ENCODE data around the gene IL19.
A peak's percentile ranks its signal among the peaks of the same experiment; 100 is the strongest.

IL19 gene, protein sequence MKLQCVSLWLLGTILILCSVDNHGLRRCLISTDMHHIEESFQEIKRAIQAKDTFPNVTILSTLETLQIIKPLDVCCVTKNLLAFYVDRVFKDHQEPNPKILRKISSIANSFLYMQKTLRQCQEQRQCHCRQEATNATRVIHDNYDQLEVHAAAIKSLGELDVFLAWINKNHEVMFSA

GRCh38 chr1:206770531-206771337 lies at the start of gene IL19:
Gene IL19 (plus strand): TSS chr1:206770773. CDS start chr1:206836663, 65,890 bp downstream.
- no peak for DNase-seq (ENCODE audit: low read depth in 2 of 2, low spot score in 1 of 2)

DNA sequence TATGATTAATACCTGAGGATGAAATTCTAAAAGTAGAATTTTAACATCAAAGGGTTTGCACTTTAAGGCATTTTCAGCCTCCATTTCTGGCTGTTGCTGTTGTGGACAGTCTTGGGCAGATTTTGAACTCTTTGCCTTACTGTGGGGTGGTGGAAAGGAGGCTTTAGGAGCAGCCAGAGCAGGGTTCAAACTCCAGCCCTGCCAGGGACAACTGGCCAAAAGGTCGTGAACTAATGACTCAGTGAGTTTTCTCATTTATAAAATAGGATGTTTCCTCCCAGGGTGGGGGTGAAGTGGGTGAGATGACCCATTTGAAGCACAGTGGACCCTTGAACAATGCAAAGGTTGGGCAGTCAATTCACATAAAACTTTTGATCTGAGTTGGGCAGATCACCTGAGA lies 49.1 kb upstream of the IL19 start:
- DNase-seq (ENCODE audit: low read depth in 2 of 2, low spot score in 1 of 2): no peak

GRCh38 chr1:206722751-206723461 lies 47.7 kb upstream of the IL19 start:
- no peak for DNase-seq (ENCODE audit: low read depth in 2 of 2, low spot score in 1 of 2)

DNA sequence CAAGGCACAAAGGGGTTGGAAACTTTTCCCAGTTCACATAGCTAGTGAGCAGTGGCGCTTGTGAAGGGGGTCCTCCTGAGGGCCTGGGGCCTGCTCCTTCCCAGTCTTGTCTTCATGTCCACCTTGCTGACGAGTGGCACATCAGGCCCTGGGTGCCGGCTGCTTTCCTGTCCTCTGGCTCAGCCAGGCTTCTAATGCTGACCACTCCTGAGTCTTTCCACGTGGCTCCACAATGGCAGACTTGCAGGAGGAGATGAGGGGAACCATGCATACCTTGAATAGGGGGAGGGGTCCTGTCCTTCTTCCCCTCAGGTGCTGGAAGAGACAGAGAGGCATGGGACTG lies 47.1 kb upstream of the IL19 start:
- DNase-seq (ENCODE audit: low read depth in 2 of 2, low spot score in 1 of 2): no peak

DNA sequence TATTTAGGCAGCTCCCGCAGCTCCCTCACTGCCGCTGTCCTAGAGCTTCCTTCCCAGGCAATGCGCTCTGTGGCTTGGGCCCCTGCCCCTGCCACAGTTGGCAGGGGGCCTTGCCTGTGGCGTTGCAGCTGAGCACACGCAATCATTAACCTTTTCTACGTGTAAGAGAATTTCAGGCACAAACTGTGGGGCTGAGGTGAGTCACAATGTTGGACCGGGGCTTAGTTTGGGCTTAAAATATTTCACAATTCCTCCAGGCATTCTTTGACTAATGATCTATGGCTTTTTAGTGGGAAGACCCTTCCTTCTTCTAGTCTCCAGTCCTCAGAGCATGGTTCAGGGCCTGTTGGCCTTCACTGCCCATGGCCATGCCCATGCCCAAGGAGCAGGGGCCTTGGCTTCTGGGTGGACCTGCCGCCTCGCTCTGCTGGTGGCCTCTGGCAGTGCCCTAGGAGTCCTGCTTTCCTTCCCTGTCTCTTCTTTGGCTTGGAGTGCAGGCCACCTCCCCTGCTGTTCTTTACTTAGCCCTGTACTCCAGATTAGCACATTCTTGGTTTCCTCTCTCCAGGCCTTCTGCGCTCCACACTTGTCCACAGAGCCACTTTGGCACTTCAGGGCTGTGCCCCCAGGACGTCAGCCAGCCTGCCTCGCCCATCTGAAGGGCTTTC lies 46.6 kb upstream of the IL19 start:
- DNase-seq (ENCODE audit: low read depth in 2 of 2, low spot score in 1 of 2): no peak

DNA sequence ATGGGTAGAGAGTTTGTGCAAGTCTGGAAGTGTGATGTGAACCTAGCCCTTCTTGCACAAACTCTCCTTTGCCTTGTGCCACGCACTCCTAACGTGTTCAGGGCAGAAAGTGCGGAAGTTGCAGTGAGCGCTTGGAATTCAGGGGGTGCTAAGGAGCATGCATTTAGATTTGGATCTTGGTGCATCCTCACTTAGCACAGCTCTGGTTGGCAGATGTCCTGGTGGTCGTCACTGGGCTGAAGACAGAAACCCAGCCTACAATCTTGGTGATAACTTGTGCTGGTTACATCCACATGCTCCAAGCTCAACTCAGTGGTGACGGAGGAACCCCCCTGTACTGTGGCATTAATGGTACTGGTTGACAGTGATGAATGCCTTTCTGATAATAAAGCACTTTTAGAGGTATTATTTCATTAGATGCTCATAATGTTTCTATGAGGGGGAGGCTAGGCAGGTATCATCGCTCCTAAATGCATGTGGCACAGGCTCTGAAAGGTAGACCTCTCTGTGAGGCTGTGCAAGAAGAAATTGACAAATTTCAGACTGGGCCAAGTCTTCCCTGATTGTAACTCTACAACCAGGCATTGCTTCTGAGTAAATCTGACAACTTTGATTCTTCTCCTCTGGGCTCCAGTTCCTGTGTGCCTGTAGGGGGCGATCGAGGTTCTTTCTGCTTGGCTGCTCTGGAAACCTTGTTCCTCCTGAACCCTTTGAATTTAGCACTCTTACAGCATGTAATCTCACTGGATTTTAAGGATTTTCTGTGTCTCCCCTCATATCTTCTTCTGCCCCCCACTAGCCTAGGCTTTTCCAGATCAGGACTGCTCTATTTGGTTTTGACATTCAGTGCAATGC lies 45.2 kb upstream of the IL19 start:
- DNase-seq (ENCODE audit: low read depth in 2 of 2, low spot score in 1 of 2): peak in 1 of 2 donors; percentile 21

GRCh38 chr1:206727981-206728696 lies 42.4 kb upstream of the IL19 start:
- no peak for DNase-seq (ENCODE audit: low read depth in 2 of 2, low spot score in 1 of 2)

DNA sequence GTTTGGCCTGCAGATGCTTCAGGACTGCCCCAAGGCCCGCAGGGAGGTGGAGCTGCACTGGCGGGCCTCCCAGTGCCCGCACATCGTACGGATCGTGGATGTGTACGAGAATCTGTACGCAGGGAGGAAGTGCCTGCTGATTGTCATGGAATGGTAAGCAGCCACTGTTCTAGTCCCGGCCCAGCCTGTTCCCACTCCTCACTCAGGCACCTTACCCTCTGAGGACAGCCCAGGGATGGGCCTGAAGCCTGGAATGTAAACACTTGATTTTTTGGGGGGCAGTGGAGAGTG lies 41.9 kb upstream of the IL19 start:
- DNase-seq (ENCODE audit: low read depth in 2 of 2, low spot score in 1 of 2): no peak

DNA sequence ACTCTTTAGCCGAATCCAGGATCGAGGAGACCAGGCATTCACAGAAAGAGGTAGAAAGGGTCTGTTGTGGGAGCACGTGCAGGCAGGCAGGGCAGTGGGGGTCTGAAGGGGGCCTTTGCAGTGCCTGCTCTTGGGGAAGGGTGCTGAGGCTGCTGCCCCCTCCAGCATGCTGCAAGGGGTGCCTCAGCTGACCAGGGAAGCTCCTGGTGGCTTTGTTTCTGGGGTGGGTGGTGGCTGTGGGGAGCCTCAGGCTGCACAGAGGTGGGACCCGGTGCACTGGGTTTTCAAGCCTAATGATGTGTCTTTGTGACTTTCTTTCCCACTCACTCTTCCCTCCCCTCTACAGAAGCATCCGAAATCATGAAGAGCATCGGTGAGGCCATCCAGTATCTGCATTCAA lies 41.5 kb upstream of the IL19 start:
- DNase-seq (ENCODE audit: low read depth in 2 of 2, low spot score in 1 of 2): no peak

DNA sequence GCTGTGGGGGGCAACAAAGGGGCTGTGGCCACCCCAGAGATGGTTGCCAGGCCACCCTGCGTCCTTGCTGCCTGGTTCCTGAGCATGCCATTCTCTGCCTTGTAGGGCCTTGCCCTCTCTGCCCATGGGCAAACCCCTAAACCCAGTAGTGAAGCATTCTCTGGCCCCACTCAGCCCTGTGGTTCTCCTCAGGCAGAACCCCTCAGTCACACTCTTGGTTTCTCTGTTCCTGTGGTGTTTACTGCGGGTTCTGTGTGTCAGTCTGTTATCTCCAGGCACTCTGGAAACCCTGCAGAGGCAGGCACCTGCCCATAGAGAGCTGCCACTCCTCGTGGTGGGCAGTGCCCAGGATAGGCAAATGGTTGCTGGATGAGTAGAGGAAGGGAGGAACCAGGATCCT lies 41.1 kb upstream of the IL19 start:
- no peak for DNase-seq (ENCODE audit: low read depth in 2 of 2, low spot score in 1 of 2)

GRCh38 chr1:206732508-206732907 lies 38.1 kb upstream of the IL19 start:
- DNase-seq (ENCODE audit: low read depth in 2 of 2, low spot score in 1 of 2): no peak

DNA sequence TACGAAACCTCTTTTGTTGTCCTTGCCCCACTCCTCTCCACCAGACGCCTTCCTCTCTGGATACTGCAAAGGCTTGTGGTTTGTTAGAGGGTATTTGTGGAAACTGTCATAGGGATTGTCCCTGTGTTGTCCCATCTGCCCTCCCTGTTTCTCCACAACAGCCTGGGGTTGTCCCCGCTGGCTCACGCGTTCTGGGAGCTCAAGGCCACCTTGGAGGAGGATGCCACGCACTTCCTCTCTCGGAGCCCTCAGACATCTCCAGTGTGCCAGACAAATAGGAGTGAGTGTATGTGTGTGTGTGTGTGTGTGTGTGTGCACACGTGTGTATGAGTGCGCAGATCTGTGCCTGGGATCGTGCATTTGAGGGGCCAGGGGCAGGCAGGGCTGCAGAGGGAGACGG lies 37.6 kb upstream of the IL19 start:
- DNase-seq (ENCODE audit: low read depth in 2 of 2, low spot score in 1 of 2): no peak

GRCh38 chr1:206734499-206735142 lies 36.0 kb upstream of the IL19 start:
- DNase-seq (ENCODE audit: low read depth in 2 of 2, low spot score in 1 of 2): peak; percentile 61 to 66

DNA sequence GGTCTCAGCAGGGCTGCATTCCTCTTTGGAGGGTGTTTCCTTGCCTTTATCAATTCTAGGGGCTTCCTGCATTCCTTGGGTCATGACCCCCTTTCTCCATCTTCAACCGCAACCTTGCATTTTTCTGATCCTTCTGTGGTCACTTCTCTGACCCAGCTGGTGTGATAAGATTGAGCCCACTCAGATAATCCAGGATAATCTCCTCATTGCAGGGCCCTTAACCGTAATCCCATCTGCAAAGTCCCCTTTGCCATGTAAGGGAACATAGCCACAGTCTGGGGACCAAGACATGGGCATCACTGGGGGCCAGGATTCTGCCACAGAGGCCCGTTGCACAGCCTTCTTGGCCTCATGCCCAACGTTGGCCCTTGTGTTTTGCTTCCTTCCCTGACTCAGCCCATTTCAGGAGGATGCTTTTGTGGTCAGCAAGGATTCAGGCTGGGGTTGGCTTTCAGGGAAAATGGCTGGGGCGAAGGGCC lies 35.0 kb upstream of the IL19 start:
- no peak for DNase-seq (ENCODE audit: low read depth in 2 of 2, low spot score in 1 of 2)

GRCh38 chr1:206736878-206737728 lies 33.5 kb upstream of the IL19 start:
- DNase-seq (ENCODE audit: low read depth in 2 of 2, low spot score in 1 of 2): peak in 1 of 2 donors; percentile 29

DNA sequence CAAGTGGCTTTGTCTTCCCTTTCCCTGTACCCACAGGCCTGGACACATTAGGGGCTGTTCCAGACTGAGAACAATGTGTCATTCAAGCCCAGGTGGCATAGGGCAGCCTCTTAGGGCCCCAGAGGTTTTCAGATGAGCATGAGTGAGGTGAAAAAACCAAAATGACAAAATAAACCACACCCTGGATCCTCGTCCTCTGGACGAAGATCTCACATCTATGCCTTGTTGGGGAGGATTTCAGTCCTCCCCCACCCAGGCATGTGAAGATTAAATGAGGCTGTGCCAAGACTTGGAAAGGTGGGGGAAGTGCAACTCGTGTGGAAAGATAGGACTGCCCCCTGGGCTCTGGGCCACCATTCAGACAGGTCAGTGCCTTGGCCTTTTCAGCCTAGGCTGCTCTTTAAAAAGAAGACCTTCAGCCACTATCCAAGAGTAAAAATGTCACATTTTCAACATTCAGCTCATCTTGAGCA lies 32.8 kb upstream of the IL19 start:
- no peak for DNase-seq (ENCODE audit: low read depth in 2 of 2, low spot score in 1 of 2)

DNA sequence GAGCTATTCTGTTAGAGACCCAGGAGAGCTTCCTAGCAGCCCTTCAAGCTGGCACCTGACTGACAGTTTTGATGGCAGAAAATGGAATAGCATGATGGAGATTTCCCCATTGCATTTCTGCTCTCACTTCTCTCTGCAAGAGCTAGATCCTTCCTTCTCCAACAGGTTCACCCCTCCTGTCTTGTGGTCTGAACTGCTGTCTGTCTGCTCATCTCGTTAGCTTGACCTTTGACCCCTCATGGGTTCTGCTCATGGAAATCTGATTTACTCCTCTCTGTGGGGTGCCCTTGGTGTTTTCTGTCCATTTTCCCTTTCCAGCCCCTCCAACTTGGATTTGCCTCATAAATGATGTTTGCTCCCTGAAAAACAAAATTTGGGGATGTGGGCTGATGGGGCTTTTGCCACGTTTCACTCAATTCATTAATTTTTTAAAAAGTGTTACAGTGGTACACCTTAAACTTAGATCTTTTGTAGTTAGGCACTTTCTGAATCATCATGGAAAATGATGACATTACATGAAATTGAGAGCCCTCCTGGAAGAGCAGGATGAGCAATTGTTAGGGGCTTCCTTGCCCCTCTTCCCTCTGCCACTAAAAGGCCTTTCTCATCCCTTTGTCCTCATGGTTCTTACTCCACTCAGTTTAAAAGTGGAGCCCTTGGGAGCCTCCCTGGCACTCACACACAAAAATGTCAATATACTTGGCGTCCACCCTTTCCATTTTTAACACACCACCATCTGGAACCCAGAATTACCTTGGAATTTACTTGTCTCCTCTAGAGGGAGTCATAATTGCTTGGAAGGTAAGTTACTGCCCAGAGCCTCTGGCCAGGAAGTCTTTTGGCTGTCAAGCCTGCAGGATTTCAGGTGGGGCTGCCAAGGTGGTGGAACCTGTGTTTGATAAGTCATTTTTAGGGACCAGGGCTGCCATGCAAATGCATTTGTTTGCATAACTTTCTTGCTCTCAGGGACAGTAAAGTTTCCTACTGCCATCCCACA lies 31.9 kb upstream of the IL19 start:
- DNase-seq (ENCODE audit: low read depth in 2 of 2, low spot score in 1 of 2): no peak

Measured in stimulated activated CD8-positive, alpha-beta memory T cell treated with anti-CD3 and anti-CD28 coated beads, Interleukin-4, amount 100 ng/mL, for 1 hour (primary cell).